GM12878 (cell line): ENCODE measurements around the gene VANGL2.

ENCODE experiments used
- CBX3 ChIP-seq: fragments of 200-600 bp; sonication (generic); IDR thresholded peaks from 2 replicates; pipeline ENCODE4 v1.6.1; 2016; ENCODE audit warnings: low read depth, borderline replicate concordance
- CEBPB ChIP-seq, 2 experiments: fragments of 150-350 bp in 1 of 2; IDR thresholded peaks; 2 replicates each; pipeline ENCODE4 v1.6.1; 2012 to 2014; ENCODE audit warnings: low read depth in 2 of 2, low read length in 2 of 2, borderline replicate concordance in 1 of 2, inconsistent platforms in 1 of 2
- CHD1 ChIP-seq: IDR thresholded peaks from 2 replicates; pipeline ENCODE4 v1.6.1; 2012; ENCODE audit warnings: low read depth, low read length, improper control_type of control experiment
- CTCF ChIP-seq, 3 experiments: IDR thresholded peaks in 2 of 3; conservative IDR thresholded peaks in 1 of 3; 2 replicates each; pipeline ENCODE4 v1.5.1; 2011; ENCODE audit warnings: low read depth in 3 of 3, low read length in 3 of 3, mild to moderate bottlenecking in 3 of 3, control low read depth in 2 of 3, moderate library complexity in 2 of 3, inconsistent platforms in 1 of 3, mixed read lengths in 1 of 3; ENCODE audit not compliant: control insufficient read depth in 2 of 3, insufficient read depth in 1 of 3; ENCODE audit errors: extremely low read depth in 1 of 3
- EP300 ChIP-seq, 2 experiments: fragments of 150-350 bp in 1 of 2; IDR thresholded peaks; 2 replicates each; pipeline ENCODE4 v1.6.1; 2011 to 2012; ENCODE audit warnings: low read depth in 2 of 2, low read length in 2 of 2, borderline replicate concordance in 1 of 2, improper control_type of control experiment in 1 of 2, inconsistent platforms in 1 of 2; ENCODE audit not compliant: control insufficient read depth in 1 of 2
- JUNB ChIP-seq: IDR thresholded peaks from 2 replicates; pipeline ENCODE4 v1.6.1; 2016; ENCODE audit warnings: antibody characterized with exemption, mild to moderate bottlenecking
- KDM1A ChIP-seq: fragments of 200-600 bp; sonication (generic); IDR thresholded peaks from 2 replicates; pipeline ENCODE4 v1.6.1; 2016; ENCODE audit warnings: borderline replicate concordance
- NRF1 ChIP-seq: conservative IDR thresholded peaks from 2 replicates; pipeline ENCODE4 v1.6.1; 2011; ENCODE audit warnings: mild to moderate bottlenecking, low read depth, low read length, improper control_type of control experiment
- PAX8 ChIP-seq: fragments of 450-650 bp; IDR thresholded peaks from 2 replicates; pipeline ENCODE4 v1.6.1; 2017; ENCODE audit warnings: mild to moderate bottlenecking, moderate library complexity
- POLR2A ChIP-seq: IDR thresholded peaks from 2 replicates; pipeline ENCODE4 v1.6.1; 2011; ENCODE audit warnings: low read depth, mild to moderate bottlenecking, low read length
- RAD21 ChIP-seq: IDR thresholded peaks from 2 replicates; pipeline ENCODE4 v1.6.1; 2011; ENCODE audit warnings: mild to moderate bottlenecking, low read depth, low read length, moderate library complexity; ENCODE audit not compliant: insufficient read depth
- TCF12 ChIP-seq: IDR thresholded peaks from 2 replicates; pipeline ENCODE4 v1.6.1; 2011; ENCODE audit warnings: low read depth, mild to moderate bottlenecking, low read length
- TCF3 ChIP-seq: IDR thresholded peaks from 2 replicates; pipeline ENCODE4 v1.6.1; 2012; ENCODE audit warnings: low read depth, mild to moderate bottlenecking, low read length, borderline replicate concordance; ENCODE audit not compliant: insufficient read depth

- TF ChIP-seq JUNB = no peak
- no peak for TF ChIP-seq PAX8
- no peak for TF ChIP-seq EP300 (IDR thresholded peaks at IDR 0.05; ENCODE audit: borderline replicate concordance in 1 of 2, control insufficient read depth in 1 of 2, low read depth in 2 of 2, low read length in 2 of 2)
- TF ChIP-seq RAD21 = no peak
- no peak for TF ChIP-seq NRF1
- TF ChIP-seq KDM1A = no peak
- no peak for TF ChIP-seq POLR2A
- no peak for TF ChIP-seq CHD1
- TF ChIP-seq CEBPB (IDR thresholded peaks at IDR 0.05; ENCODE audit: borderline replicate concordance in 1 of 2, low read depth in 2 of 2, low read length in 2 of 2) = no peak
- TF ChIP-seq TCF3 = no peak
- no peak for TF ChIP-seq TCF12
- no peak for TF ChIP-seq CTCF (IDR thresholded peaks at IDR 0.05 in 2 of 3, conservative IDR thresholded peaks at IDR 0.05 in 1 of 3; ENCODE audit: control insufficient read depth in 2 of 3, extremely low read depth in 1 of 3, insufficient read depth in 1 of 3, low read depth in 3 of 3, low read length in 3 of 3)
- no peak for TF ChIP-seq CBX3
Measured at GRCh38 chr1:160377585-160378206, 22.7 kb upstream of the VANGL2 start.
